UCSD-AML1 (cell line): ENCODE data around the gene GARS1.

ENCODE experiments used
- DNase-seq: peaks from one replicate; lab custom pipeline; 2025; ENCODE audit not compliant: unreplicated experiment; lab: John Stamatoyannopoulos, UW

GARS1 gene

DNA sequence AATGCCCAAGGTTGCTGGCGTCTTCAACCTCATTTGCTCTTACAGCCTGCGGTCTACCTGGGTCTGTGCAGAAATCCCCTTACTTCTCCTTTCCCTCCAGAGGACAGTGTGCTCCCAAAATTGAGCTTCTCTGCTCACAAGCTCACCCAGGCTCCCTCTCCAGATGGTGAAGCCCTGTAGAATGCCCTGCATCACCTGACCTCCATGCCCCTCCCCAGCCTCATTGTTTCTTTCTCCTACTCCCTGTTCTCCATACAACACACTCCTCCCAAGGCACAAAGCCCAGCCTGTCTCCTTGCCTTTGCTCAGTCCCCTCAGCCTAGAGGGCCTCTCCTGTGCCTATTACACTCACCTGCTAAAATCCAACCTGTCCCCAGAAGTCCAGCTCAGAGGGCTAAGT, 84.1 kb downstream of the GARS1 start:
- no peak for DNase-seq

DNA sequence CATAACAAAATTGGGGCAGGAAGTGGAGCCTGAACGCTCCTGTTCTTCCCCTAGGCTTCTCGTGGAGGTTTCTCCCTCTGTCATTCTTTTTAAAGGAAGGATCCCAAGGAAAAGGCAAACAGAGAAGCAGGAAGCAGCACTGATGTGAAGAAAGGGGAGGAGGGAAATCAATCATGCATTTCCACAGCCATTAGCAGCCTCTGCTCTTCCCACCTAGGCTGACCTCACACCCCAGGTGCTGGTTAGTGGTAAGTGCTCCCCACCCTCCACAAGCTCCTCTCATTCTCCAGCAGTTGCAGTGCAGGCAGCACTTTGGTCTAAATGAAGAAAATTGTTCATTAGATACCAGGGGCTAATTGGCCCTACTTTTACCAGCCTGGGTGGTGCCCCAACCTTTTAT, 85.0 kb downstream of the GARS1 start:
- DNase-seq, result no peak

DNA sequence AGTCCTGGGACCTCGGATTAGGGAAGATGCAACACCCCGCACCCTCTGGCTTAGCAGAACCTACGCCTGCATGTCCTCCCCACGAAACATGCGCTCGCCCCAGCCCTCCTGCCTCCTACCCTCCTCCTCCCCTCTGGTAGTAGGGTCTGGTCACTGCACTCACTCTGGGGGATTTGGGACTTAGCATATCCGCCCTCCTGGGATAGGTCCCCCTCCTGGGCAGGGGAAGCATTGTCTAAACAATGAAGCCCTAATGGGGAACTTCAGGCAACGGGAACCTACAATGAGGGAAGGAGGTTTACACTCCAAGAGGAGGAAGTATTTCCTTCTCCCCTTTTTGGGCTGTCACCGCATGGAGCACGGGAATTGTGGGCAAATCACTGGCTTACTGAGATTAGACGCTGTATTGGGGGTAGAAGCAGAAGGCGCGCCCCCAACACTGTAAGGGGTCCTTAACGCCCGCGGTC, 86.7 kb downstream of the GARS1 start:
- no peak for DNase-seq

DNA sequence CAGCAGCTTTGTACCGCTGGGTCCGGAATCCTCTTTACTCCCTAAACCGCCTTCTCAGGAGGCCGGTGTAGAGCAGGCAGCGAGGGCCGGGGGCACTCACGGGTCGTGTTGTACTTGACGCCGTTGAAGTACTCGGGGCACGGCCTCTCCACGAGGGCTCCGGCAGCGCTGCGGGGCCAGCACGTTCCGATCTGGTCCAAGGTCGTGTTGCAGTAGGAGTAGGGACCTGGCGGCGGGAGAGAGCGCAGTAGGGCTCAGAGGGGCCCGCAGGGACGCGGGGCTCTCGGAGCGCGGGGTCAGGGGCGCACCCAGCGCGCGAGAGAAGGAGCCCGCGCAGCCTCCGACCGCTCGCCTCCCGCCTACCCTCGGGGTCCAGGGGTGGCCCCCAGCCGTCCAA, 87.1 kb downstream of the GARS1 start:
- no peak for DNase-seq

DNA sequence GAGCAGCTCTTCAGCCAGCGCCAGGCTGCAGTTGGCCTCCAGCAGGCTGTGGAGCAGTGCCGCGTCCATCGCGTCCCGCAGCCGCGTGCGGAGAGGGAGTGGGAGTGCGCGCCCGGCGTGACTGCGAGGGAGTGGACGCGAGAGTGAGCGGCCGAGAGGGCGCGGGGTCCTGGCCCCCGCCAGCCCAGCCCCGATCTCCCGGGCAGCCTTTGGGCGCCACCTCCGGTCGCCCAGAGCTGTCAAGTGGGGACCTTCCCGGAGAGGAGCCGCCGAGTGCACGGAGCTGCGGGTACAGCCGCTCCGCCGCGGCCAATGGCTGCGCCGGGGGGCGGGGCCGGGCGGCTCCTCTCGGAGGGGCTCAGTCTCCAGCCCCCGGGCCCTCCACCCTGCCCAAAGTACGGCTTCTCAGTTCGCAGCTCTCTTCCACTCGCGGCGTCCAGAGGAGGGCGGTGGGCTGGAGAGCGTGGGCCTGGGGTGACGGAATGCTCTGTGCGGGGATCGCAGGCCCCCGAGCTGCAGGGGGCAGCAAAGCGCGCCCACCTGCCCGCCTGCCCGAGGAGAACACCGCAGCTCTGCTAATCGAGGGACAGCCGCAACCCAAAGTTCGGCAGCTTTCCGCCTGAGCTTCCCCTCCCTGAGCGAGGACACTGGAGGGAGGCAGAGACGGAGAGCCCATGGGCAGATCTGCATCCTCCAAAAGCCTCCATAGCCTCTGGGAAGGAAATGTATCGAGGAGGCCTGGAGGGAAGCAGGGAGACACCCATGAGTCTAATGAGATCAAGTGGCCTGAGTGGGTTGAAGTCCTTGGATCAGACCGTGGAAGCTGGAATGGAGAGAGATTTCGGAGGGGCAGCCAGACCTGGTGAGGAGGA, 87.8 kb downstream of the GARS1 start, which contains the start of gene CRHR2:
TSS of gene CRHR2 (minus strand) at position 245 of the 872 bp plus-strand sequence. CDS start at position 69, 176 bp downstream.
- DNase-seq, result no peak

DNA sequence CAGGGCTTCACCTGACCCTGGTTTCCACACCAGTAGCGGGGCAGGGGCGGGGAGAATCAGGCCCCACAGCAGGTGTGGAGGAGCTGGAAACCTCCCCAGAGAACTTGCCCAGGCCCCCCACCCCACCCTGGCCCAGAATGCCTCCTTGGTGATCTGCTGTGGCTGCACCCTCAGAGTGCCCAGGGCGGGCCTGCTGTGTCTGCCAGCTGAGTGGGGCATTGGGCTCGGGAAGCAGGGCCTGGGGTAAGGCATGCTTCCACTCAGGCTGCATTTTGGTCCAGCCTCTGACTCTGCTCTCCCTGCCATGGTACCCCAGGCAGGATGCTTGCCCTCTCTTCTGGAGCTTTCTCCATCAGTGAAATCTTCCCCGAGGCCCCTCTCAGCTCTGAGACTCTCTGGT, 88.6 kb downstream of the GARS1 start:
- DNase-seq, result no peak
